Measurements from ENCODE around the gene JAZF1. TPM values are rescaled to one million over a fixed set of nuclear protein-coding genes. Genes with fewer than 3 reads are reported as not detected.

Gene JAZF1
- total RNA-seq, 1 donor from 2014 or later, result 0.96 TPM

- TF ChIP-seq, protein P1, sequence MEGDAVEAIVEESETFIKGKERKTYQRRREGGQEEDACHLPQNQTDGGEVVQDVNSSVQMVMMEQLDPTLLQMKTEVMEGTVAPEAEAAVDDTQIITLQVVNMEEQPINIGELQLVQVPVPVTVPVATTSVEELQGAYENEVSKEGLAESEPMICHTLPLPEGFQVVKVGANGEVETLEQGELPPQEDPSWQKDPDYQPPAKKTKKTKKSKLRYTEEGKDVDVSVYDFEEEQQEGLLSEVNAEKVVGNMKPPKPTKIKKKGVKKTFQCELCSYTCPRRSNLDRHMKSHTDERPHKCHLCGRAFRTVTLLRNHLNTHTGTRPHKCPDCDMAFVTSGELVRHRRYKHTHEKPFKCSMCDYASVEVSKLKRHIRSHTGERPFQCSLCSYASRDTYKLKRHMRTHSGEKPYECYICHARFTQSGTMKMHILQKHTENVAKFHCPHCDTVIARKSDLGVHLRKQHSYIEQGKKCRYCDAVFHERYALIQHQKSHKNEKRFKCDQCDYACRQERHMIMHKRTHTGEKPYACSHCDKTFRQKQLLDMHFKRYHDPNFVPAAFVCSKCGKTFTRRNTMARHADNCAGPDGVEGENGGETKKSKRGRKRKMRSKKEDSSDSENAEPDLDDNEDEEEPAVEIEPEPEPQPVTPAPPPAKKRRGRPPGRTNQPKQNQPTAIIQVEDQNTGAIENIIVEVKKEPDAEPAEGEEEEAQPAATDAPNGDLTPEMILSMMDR (IDR thresholded peaks at IDR 0.05; ENCODE audit: insufficient read depth, low read length, poor library complexity, severe bottlenecking), result no peak
- no peak overlapping the region for H3K4me3 ChIP-seq (ENCODE audit: low read depth, low read length)
Observed at GRCh38 chr7:28224172-28224571, 43.6 kb upstream of the JAZF1 start.

DNA sequence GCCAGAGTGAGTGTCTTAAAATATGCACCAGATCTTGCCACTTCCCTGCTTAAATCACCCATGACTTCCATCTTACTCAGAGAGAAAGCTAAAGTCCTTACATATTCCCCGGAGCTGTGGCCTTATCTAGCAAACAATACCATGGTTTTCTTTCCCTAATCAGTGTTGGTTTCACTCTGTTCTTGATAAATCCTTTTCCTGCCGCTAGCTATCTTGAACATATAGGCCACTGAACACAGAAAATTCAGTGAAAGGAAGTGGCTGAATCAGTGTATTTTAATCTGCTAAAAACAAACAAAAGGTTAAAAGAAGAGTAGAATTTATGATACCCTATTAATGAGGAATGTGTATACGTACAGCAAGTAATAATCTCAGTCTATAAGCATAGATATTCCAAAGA lies 42.0 kb upstream of the JAZF1 start:
- TF ChIP-seq, protein P1 (IDR thresholded peaks at IDR 0.05; ENCODE audit: insufficient read depth, low read length, poor library complexity, severe bottlenecking), result no peak
- no peak overlapping the region for H3K4me3 ChIP-seq (ENCODE audit: low read depth, low read length)
- no peaks in the 10 kb centered on the region for H3K27me3 ChIP-seq (ENCODE audit: control insufficient read depth, insufficient read depth, low read length)
- no peaks in the 10 kb centered on the region for H3K36me3 ChIP-seq (ENCODE audit: control insufficient read depth, insufficient read depth, low read length)
- no peak for DNase-seq (ENCODE audit: low read depth)

More at GRCh38 chr7:28224172-28224571, 43.6 kb upstream of the JAZF1 start:
- DNase-seq (ENCODE audit: low read depth), result no peak
- H3K36me3 ChIP-seq (ENCODE audit: control insufficient read depth, insufficient read depth, low read length), result no peaks in the 10 kb centered on the region
- H3K27me3 ChIP-seq (ENCODE audit: control insufficient read depth, insufficient read depth, low read length), result no peaks in the 10 kb centered on the region

DNA sequence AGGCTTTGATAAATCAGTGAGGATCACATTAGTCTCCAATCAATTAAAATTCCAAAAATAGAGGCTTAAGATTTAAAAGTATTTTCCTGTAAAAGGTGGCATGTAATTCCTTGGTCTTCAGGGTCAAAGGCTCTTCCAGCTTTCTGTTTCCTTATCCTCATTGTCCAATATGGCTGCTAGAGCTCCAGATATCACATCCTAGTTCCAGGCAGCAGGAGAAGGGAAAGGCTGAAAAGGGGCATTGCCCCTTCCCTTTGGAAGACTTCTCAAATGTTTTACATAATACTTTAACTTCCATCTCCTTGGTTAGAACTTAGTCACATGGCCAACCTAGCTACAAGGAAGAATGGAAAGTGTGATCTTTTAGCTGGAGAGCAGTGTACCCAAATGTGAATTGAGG lies 39.2 kb upstream of the JAZF1 start:
- no peaks in the 10 kb centered on the region for H3K36me3 ChIP-seq (ENCODE audit: control insufficient read depth, insufficient read depth, low read length)
- H3K27me3 ChIP-seq (ENCODE audit: control insufficient read depth, insufficient read depth, low read length), result no peaks in the 10 kb centered on the region
- no peak overlapping the region for H3K4me3 ChIP-seq (ENCODE audit: low read depth, low read length)
- TF ChIP-seq, protein P1 (IDR thresholded peaks at IDR 0.05; ENCODE audit: insufficient read depth, low read length, poor library complexity, severe bottlenecking), result no peak
- no peak for DNase-seq (ENCODE audit: low read depth)

DNA sequence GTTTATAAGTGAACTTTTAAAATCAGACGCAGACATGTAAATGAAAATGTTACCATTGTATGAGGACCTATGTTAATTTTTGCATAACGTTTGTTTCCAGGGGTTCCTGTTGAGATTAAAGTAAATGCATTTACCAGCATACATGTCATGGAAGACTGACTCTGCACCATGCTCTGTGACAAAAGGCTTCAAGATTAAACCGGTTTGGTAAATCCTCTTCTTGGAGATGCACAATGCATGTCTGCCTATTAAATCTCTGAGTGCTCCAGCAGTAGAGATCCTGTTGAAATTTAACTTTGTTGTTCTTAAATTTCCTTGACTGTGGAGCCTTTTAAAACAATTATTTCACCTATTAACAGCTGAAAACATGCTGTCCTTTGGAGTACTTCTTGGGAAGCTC lies 36.5 kb upstream of the JAZF1 start:
- TF ChIP-seq, protein P1 (IDR thresholded peaks at IDR 0.05; ENCODE audit: insufficient read depth, low read length, poor library complexity, severe bottlenecking), result no peak
- Histone ChIP-seq H3K36me3 (ENCODE audit: control insufficient read depth, insufficient read depth, low read length) (no peaks in the 10 kb centered on the region), H3K4me3 (ENCODE audit: low read depth, low read length) (no peak overlapping the region), H3K27me3 (ENCODE audit: control insufficient read depth, insufficient read depth, low read length) (no peaks in the 10 kb centered on the region)
- no peak for DNase-seq (ENCODE audit: low read depth)

DNA sequence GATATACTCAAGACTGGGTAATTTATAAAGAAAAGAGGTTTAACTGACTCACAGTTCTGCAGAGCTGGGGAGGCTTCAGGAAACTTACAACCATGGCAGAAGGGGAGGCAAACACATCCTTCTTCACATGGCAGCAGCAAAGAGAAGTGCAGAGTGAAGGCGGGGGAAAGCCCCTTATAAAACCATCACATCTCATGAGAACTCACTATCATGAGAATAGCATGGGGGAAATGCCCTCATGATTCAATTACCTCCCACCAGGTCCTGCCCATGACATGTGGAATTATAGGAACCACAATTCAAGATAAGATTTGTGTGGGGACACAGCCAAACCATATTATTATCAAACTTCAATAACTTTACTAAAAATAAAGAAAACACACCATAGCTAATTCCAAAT lies 30.4 kb upstream of the JAZF1 start:
- Histone ChIP-seq H3K36me3 (ENCODE audit: control insufficient read depth, insufficient read depth, low read length) (no peaks in the 10 kb centered on the region), H3K4me3 (ENCODE audit: low read depth, low read length) (no peak overlapping the region), H3K27me3 (ENCODE audit: control insufficient read depth, insufficient read depth, low read length) (no peaks in the 10 kb centered on the region)
- no peak for DNase-seq (ENCODE audit: low read depth)
- TF ChIP-seq, protein P1 (IDR thresholded peaks at IDR 0.05; ENCODE audit: insufficient read depth, low read length, poor library complexity, severe bottlenecking), result no peak

GRCh38 chr7:28208506-28208905 lies 27.9 kb upstream of the JAZF1 start:
- Histone ChIP-seq H3K36me3 (ENCODE audit: control insufficient read depth, insufficient read depth, low read length) (no peaks in the 10 kb centered on the region), H3K4me3 (ENCODE audit: low read depth, low read length) (no peak overlapping the region), H3K27me3 (ENCODE audit: control insufficient read depth, insufficient read depth, low read length) (no peaks in the 10 kb centered on the region)
- DNase-seq (ENCODE audit: low read depth), result no peak
- TF ChIP-seq, protein P1 (IDR thresholded peaks at IDR 0.05; ENCODE audit: insufficient read depth, low read length, poor library complexity, severe bottlenecking), result no peak
